ENCODE results near the gene EFCAB10. TPM values are rescaled to one million over a fixed set of nuclear protein-coding genes. Genes with fewer than 3 reads are reported as not detected.

The EFCAB10 gene, protein sequence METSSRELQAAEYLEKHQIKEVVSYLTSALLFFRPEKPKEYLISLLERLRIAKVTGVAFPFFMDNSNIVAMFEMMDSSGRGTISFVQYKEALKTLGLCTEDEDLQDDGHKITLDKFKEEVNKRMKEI
- total RNA-seq: not detected

- Mint-ChIP-seq H3K9me3 (peaks cover 4% of the 10 kb centered on the region in 2 donors), H3K27ac (peak within 1 kb of the TSS in 1 of 2 donors; percentile 64), H3K36me3 (peaks cover 5 to 13% of the 10 kb centered on the region in 2 donors)
- peak; percentile 57 to 64 for DNase-seq (ENCODE audit: low spot score in 2 of 2)
- ATAC-seq: peak; percentile 87 to 90
These were observed at the start of gene EFCAB10 for GRCh38 chr7:105581066-105581811. Gene EFCAB10, minus strand, starts transcription at chr7:105581493. Its CDS starts 30 bp downstream, at chr7:105581463.

GRCh38 chr7:105625986-105626385 is 44.7 kb upstream of the EFCAB10 start:
- H3K36me3 Mint-ChIP-seq: peaks cover 15 to 20% of the 10 kb centered on the region in 2 donors
- no peak for ATAC-seq
- no peak overlapping the region for H3K27ac Mint-ChIP-seq
- no peak for DNase-seq (ENCODE audit: low spot score in 2 of 2)
- H3K9me3 Mint-ChIP-seq: peaks cover 0 to 11% of the 10 kb centered on the region in 2 donors

DNA sequence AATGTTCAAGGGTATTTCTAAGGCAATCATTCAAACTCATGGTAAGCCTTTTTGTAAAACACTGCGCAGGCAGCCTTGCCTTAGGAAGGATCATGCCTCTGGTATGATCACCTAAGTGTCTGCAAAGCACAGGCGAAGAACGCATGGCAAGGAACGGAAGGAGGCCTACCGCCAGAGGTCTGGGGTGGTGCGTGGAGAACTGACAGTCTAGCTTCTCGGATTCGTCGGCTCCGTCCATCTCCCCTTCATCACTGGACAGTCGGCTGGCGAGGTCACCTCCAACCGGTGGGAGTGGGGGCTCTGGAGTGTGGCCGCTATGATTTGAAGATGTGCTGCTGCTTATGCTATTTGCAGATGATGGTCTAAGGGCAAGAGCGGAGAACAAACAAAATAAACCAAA is 42.6 kb upstream of the EFCAB10 start:
- ATAC-seq (no peak), DNase-seq (ENCODE audit: low spot score in 2 of 2) (no peak)
- H3K9me3 Mint-ChIP-seq: peaks cover 0 to 11% of the 10 kb centered on the region in 2 donors
- H3K27ac Mint-ChIP-seq: peak overlapping the region; percentile 33 to 86
- H3K36me3 Mint-ChIP-seq: peaks cover 15 to 20% of the 10 kb centered on the region in 2 donors

DNA sequence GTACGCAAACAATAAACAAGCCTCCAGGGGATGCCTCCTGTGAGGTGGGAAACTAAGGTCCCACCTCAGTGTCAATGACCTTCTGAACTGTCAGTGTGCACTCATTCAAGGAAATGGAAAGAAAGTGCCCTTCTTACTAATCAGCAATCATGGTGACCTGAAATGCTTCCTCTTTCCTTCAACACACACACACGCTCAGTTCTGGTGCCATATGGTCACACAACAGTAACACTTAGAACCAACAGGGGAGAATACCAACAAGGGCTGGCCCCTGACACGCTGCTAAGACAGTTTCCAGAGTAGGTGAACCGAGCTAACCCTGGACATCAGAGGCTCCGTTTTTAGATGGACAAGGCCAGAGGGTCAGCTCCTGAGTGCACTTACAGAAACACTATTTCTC is 42.1 kb upstream of the EFCAB10 start:
- peaks cover 0 to 11% of the 10 kb centered on the region in 2 donors for H3K9me3 Mint-ChIP-seq

GRCh38 chr7:105622106-105622731 is 40.9 kb upstream of the EFCAB10 start:
- H3K27ac Mint-ChIP-seq: peak overlapping the region in 1 of 2 donors; percentile 45
- no peak for DNase-seq (ENCODE audit: low spot score in 2 of 2)
- H3K9me3 Mint-ChIP-seq: peaks cover 0 to 11% of the 10 kb centered on the region in 2 donors
- H3K36me3 Mint-ChIP-seq: peaks cover 15 to 20% of the 10 kb centered on the region in 2 donors
- no peak for ATAC-seq

More for the DNA sequence above, 42.1 kb upstream of the EFCAB10 start:
- Mint-ChIP-seq H3K36me3 (peaks cover 15 to 20% of the 10 kb centered on the region in 2 donors), H3K27ac (peak overlapping the region in 1 of 2 donors; percentile 86)
- DNase-seq (ENCODE audit: low spot score in 2 of 2) (no peak), ATAC-seq (no peak)

- peaks cover 12 to 17% of the 10 kb centered on the region in 2 donors for H3K36me3 Mint-ChIP-seq
- DNase-seq (ENCODE audit: low spot score in 2 of 2) (no peak), ATAC-seq (no peak)
- H3K9me3 Mint-ChIP-seq: peaks cover 0 to 8% of the 10 kb centered on the region in 2 donors
- no peak overlapping the region for H3K27ac Mint-ChIP-seq
These were observed 40.3 kb upstream of the EFCAB10 start for GRCh38 chr7:105621617-105622016.

GRCh38 chr7:105621176-105621575 is 39.9 kb upstream of the EFCAB10 start:
- DNase-seq (ENCODE audit: low spot score in 2 of 2) (no peak), ATAC-seq (no peak)
- Mint-ChIP-seq H3K27ac (no peak overlapping the region), H3K9me3 (peaks cover 0 to 4% of the 10 kb centered on the region in 2 donors), H3K36me3 (peaks cover 8 to 13% of the 10 kb centered on the region in 2 donors)

- no peak for ATAC-seq
- H3K36me3 Mint-ChIP-seq: peaks cover 0 to 8% of the 10 kb centered on the region in 2 donors
- no peak for DNase-seq (ENCODE audit: low spot score in 2 of 2)
- H3K9me3 Mint-ChIP-seq: no peaks in the 10 kb centered on the region
- H3K27ac Mint-ChIP-seq: no peak overlapping the region
These were observed 38.3 kb upstream of the EFCAB10 start for GRCh38 chr7:105619590-105619989.

- DNase-seq (ENCODE audit: low spot score in 2 of 2): no peak
- H3K27ac Mint-ChIP-seq: no peak overlapping the region
- peaks cover 0 to 9% of the 10 kb centered on the region in 2 donors for H3K36me3 Mint-ChIP-seq
- no peak for ATAC-seq
- no peaks in the 10 kb centered on the region for H3K9me3 Mint-ChIP-seq
These were observed 36.7 kb upstream of the EFCAB10 start for GRCh38 chr7:105618016-105618296.

GRCh38 chr7:105617280-105618015 is 36.2 kb upstream of the EFCAB10 start:
- Mint-ChIP-seq H3K27ac (no peak overlapping the region), H3K9me3 (no peaks in the 10 kb centered on the region), H3K36me3 (peaks cover 0 to 9% of the 10 kb centered on the region in 2 donors)
- ATAC-seq: no peak
- DNase-seq (ENCODE audit: low spot score in 2 of 2): no peak

DNA sequence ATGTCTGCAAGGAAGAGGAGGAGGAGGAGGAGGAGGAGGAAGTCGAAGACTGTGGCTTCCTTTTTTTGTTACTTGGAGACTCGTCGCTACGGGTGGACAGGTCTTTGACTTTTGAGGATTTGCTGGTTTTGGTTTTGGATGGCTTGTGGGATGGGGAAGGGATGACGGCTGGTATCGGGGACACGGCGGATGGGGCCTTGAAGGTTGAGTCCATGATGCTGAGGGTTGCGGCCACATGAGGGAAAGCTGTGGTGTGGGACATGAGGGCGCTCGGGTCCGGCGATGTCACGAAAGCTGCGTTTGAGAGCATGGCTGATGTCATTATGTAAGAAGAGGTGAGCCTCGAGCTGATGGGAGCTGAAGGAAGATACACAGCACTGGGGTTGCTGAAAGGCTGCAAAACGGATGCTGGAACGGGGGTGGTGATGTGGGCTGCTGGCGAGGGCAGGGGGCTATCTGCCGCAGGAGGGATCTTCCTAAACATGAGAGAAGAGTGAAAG is 33.1 kb upstream of the EFCAB10 start:
- H3K27ac Mint-ChIP-seq: no peak overlapping the region
- no peaks in the 10 kb centered on the region for H3K9me3 Mint-ChIP-seq
- no peak for ATAC-seq
- peaks cover 0 to 9% of the 10 kb centered on the region in 2 donors for H3K36me3 Mint-ChIP-seq
- no peak for DNase-seq (ENCODE audit: low spot score in 2 of 2)

GRCh38 chr7:105613611-105614330 is 32.5 kb upstream of the EFCAB10 start:
- ATAC-seq (no peak), DNase-seq (ENCODE audit: low spot score in 2 of 2) (no peak)
- H3K27ac Mint-ChIP-seq: no peak overlapping the region
- no peaks in the 10 kb centered on the region for H3K9me3 Mint-ChIP-seq
- peaks cover 0 to 9% of the 10 kb centered on the region in 2 donors for H3K36me3 Mint-ChIP-seq

- no peaks in the 10 kb centered on the region for H3K9me3 Mint-ChIP-seq
- ATAC-seq (no peak), DNase-seq (ENCODE audit: low spot score in 2 of 2) (no peak)
- no peak overlapping the region for H3K27ac Mint-ChIP-seq
- peaks cover 0 to 9% of the 10 kb centered on the region in 2 donors for H3K36me3 Mint-ChIP-seq
These were observed 31.5 kb upstream of the EFCAB10 start for GRCh38 chr7:105612806-105613205.

- H3K36me3 Mint-ChIP-seq: peaks cover 0 to 9% of the 10 kb centered on the region in 2 donors
- no peak for ATAC-seq
- peak overlapping the region in 1 of 2 donors; percentile 55 for H3K27ac Mint-ChIP-seq
- no peak for DNase-seq (ENCODE audit: low spot score in 2 of 2)
- no peaks in the 10 kb centered on the region for H3K9me3 Mint-ChIP-seq
These were observed 30.8 kb upstream of the EFCAB10 start for GRCh38 chr7:105611856-105612775.

DNA sequence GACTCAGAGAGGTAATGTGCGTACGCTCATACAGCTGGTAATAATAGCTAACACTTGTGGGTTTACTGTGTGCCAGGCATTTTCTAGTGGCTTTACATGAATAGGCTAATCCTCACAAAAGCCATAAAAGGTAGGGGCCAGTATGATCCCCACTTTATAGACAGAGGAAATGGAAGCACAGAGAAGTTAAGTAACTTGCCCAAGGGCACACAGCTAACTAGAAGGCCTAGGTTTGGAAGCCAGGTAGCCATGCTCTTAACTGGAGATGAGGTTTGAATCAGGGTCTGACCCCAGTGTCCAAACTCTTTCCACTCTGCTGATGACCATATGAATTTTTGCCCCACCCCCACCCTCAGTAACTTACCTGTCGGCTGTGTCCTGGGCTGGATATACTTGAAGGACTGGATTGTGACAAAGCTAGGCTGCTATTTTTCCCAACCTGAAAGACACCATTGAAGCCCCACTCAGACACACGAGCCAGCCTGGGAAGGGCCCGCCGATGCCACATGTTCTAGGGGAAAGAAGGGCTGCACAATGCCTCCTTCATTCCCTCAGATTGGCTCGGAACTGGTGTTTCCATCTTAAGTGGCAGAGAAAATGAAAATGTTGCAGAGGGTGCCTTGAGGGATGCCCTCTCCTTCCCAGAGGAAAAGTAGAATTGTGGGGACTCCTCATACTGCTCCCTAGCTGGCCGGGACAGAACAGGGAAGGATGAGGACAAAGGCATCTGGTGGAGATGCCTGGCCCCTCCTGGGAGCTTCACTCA is 29.1 kb upstream of the EFCAB10 start:
- ATAC-seq: no peak
- Mint-ChIP-seq H3K9me3 (no peaks in the 10 kb centered on the region), H3K27ac (no peak overlapping the region), H3K36me3 (peaks cover 0 to 9% of the 10 kb centered on the region in 2 donors)
- no peak for DNase-seq (ENCODE audit: low spot score in 2 of 2)
